Breast epithelium (tissue), 4 donors: ENCODE data around the gene HMGCS2. TPM values are rescaled to one million over a fixed set of nuclear protein-coding genes. Genes with fewer than 3 reads are reported as not detected.

Experiments
- DNase-seq, 2 donors: peaks; one replicate each; pipeline ENCODE4 v3.0.0-alpha.2; 2019; ENCODE audit warnings: low spot score in 2 of 2
- H3K27ac ChIP-seq, 2 donors: fragments of 200-600 bp; sonication (generic) in 1 of 2; one replicate each; pipeline ENCODE4 v1.5.1; 2016 to 2019; ENCODE audit warnings: mild to moderate bottlenecking in 1 of 2
- H3K27me3 ChIP-seq, 2 donors: fragments of 200-600 bp; sonication (generic) in 1 of 2; one replicate each; pipeline versions ENCODE4 v1.5.1 to v1.6.0; 2017 to 2019; ENCODE audit warnings: control low read depth in 1 of 2, mild to moderate bottlenecking in 1 of 2
- H3K36me3 ChIP-seq: fragments of 200-600 bp; one replicate; pipeline ENCODE4 v1.5.1; 2019
- H3K4me1 ChIP-seq, 2 donors: fragments of 200-600 bp; sonication (generic); one replicate each; pipeline ENCODE4 v1.5.1; 2016 to 2019; ENCODE audit warnings: control low read depth in 1 of 2
- H3K4me3 ChIP-seq, 3 donors: fragments of 200-600 bp; sonication (generic); 1 replicate in 2 of 3; 2 replicates in 1 of 3; pipeline ENCODE4 v1.5.1; 2016 to 2019; ENCODE audit warnings: mild to moderate bottlenecking in 3 of 3, moderate library complexity in 2 of 3
- H3K9me3 ChIP-seq, 2 donors: fragments of 200-600 bp; sonication (generic) in 1 of 2; one replicate each; pipeline ENCODE4 v1.5.1; 2016 to 2019; ENCODE audit warnings: control low read depth in 1 of 2
- CTCF ChIP-seq, 3 donors: fragments of 450-650 bp; IDR thresholded peaks; one replicate each; pipeline ENCODE4 v1.5.1; 2016 to 2017; ENCODE audit warnings: antibody characterized with exemption in 3 of 3, mild to moderate bottlenecking in 3 of 3, moderate library complexity in 3 of 3
- POLR2A ChIP-seq: fragments of 450-650 bp; IDR thresholded peaks from one replicate; pipeline ENCODE4 v1.6.1; 2016; ENCODE audit warnings: antibody characterized with exemption, mild to moderate bottlenecking, moderate library complexity
- POLR2AphosphoS5 ChIP-seq, 3 donors: sonication (generic); formaldehyde crosslinking; IDR thresholded peaks; one replicate each; pipeline ENCODE4 v1.6.1; 2017; ENCODE audit warnings: antibody characterized with exemption in 3 of 3
- intact Hi-C: fragments of 100-400 bp; cut with DNase I; formaldehyde crosslinking; loops from one replicate; pipeline ENCODE4 v1.15.1; 2023; ENCODE audit warnings: low total_unique reads
- total RNA-seq, 3 donors: library from RNA; depleted of rRNA; stranded (reverse); fragments of >200 nt; gene quantifications; one replicate each; pipeline ENCODE4 v1.1.0, GENCODE V29; 2016

HMGCS2 gene
- total RNA-seq, 3 donors from 2014 or later: 0.16 to 142 (median 23.0) TPM

GRCh38 chr1:119732465-119733168, 36.1 kb downstream of the HMGCS2 start:
- DNase-seq: peak in 1 of 2 donors; percentile 60
- peak overlapping the region; percentile 70 to 80 for H3K27ac ChIP-seq
- H3K4me3 ChIP-seq: no peak overlapping the region
- TF ChIP-seq CTCF (IDR thresholded peaks at IDR 0.05) (no peak), POLR2A (no peak), POLR2AphosphoS5 (IDR thresholded peaks at IDR 0.05) (no peak)
- no peaks in the 10 kb centered on the region for H3K36me3 ChIP-seq
- no peaks in the 10 kb centered on the region for H3K27me3 ChIP-seq
- intact Hi-C loops: no loop called here
- no peaks in the 10 kb centered on the region for H3K9me3 ChIP-seq
- peaks cover 0 to 5% of the 10 kb centered on the region in 2 donors for H3K4me1 ChIP-seq

DNA sequence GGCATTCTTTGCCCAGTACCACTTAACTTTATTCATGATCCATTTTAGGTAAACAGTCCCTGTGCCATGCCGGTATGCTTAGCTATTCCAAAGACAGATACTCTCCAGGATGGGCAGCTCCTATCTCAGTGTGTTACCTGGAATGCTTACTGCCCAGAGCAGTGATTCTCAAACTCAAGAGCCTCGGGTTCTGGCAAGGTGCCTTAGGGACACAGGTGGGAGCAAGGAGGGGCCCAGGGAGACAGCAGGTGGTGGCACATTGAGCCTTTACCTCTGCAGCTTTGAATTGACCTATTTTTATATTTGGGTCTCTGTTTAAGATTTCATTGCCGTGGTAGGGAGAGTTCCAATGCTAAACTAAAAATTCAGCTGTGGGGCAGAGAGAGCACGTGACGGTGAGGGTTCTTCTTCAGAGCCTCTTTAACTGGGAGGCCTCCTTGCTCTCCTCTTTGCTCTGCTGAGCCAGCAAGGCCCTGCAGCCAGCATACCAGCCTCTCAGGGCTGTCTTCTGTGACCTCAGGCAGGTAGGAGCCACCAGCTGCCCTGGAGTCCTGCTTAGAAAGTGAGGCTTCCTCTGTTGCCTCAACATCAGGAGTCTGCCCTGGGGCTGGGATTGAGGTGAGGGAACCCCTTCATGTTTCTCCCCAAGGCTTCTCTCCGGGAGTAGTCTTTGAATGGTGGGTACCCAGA, 36.8 kb downstream of the HMGCS2 start:
- Histone ChIP-seq H3K4me1 (peaks cover 0 to 5% of the 10 kb centered on the region in 2 donors), H3K4me3 (no peak overlapping the region), H3K27me3 (no peaks in the 10 kb centered on the region), H3K36me3 (no peaks in the 10 kb centered on the region), H3K9me3 (no peaks in the 10 kb centered on the region), H3K27ac (peak overlapping the region; percentile 70 to 80)
- TF ChIP-seq POLR2AphosphoS5 (IDR thresholded peaks at IDR 0.05): no peak
- TF ChIP-seq POLR2A: no peak
- TF ChIP-seq CTCF (IDR thresholded peaks at IDR 0.05): no peak
- intact Hi-C loops: no loop called here
- no peak for DNase-seq

DNA sequence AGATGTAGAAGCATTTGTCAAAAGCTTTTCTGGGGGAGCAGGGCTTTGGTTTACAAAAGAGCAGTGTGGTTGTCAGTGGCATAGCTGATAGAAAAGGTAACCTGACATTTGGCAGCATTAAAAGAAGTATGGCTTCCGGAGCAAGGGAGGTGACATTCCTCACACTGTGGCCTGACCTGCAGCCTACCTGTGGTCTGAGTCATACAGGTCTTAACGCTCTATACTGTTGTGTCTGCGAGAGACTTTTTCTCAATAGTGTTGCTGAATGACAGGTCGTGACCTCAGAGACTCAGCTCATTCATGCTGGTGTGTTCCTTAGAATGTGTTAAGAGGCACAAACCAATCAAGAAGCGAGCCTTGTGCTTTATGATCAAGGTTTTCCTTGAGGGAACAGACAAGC, 37.6 kb downstream of the HMGCS2 start:
- TF ChIP-seq CTCF (IDR thresholded peaks at IDR 0.05): no peak
- TF ChIP-seq POLR2A: no peak
- TF ChIP-seq POLR2AphosphoS5 (IDR thresholded peaks at IDR 0.05): no peak
- no peaks in the 10 kb centered on the region for H3K9me3 ChIP-seq
- H3K27me3 ChIP-seq: no peaks in the 10 kb centered on the region
- intact Hi-C loops: no loop called here
- no peak overlapping the region for H3K4me3 ChIP-seq
- H3K4me1 ChIP-seq: peaks cover 0 to 5% of the 10 kb centered on the region in 2 donors
- DNase-seq: no peak
- no peaks in the 10 kb centered on the region for H3K36me3 ChIP-seq
- H3K27ac ChIP-seq: peak overlapping the region; percentile 70 to 80

DNA sequence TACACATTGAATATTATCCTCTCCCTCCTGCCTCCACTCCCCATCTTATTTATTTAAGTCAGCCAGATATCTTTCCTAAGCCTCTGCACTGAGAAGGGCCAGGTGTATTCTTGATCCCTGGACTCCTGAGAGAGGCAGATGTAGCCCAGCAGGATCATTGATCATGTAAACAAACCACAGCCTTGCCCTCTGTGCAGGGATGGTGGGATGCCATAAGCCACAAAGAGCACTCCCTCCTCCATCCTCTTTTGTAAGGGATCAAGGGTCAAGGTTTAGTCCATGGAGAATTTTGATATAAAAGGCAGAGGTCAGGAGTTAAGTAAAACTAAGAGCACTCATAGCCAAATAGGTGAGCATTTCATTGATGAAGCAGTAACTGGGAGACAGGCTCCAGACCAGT, 39.7 kb downstream of the HMGCS2 start:
- peaks cover 0 to 5% of the 10 kb centered on the region in 2 donors for H3K4me1 ChIP-seq
- TF ChIP-seq POLR2A: no peak
- no peak for TF ChIP-seq CTCF (IDR thresholded peaks at IDR 0.05)
- no peak for TF ChIP-seq POLR2AphosphoS5 (IDR thresholded peaks at IDR 0.05)
- no peaks in the 10 kb centered on the region for H3K9me3 ChIP-seq
- H3K27ac ChIP-seq: no peak overlapping the region
- H3K36me3 ChIP-seq: no peaks in the 10 kb centered on the region
- DNase-seq: no peak
- H3K4me3 ChIP-seq: no peak overlapping the region
- H3K27me3 ChIP-seq: no peaks in the 10 kb centered on the region
- intact Hi-C loops: no loop called here

DNA sequence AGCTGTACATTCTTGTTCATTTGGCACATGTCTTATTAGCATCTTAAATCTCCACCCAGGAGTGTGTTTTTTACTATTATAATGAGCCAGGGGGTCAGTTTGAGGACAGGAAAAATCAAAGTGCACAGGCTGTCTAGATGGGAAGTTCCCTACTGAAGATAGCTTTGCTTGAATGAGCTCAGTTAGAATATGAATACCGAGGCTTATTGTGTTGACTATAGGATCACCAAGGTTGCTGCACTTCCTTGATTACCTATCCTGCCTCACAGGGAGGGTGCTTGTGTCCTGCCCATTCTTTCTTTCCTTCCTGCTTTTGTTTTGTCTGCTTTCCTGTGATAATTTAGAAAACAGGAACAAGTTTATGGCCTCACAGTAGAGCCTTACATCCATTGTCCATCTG, 40.7 kb downstream of the HMGCS2 start:
- intact Hi-C loops: no loop called here
- no peak overlapping the region for H3K4me3 ChIP-seq
- H3K36me3 ChIP-seq: no peaks in the 10 kb centered on the region
- H3K9me3 ChIP-seq: no peaks in the 10 kb centered on the region
- H3K27ac ChIP-seq: no peak overlapping the region
- H3K27me3 ChIP-seq: no peaks in the 10 kb centered on the region
- TF ChIP-seq POLR2A: no peak
- no peak for TF ChIP-seq POLR2AphosphoS5 (IDR thresholded peaks at IDR 0.05)
- DNase-seq: no peak
- peaks cover 0 to 5% of the 10 kb centered on the region in 2 donors for H3K4me1 ChIP-seq
